T47D (cell line): Measurements from ENCODE around the gene CDC42EP4.
"Not testable (repeated sequence)": the region's sequence is repeated elsewhere in the genome, so short reads cannot be mapped to it uniquely, and the experiment has no call there.

ENCODE experiments used
- DNase-seq, 2 experiments: peaks; one replicate each; pipeline versions ENCODE4 v3.0.0 to v3.0.0-alpha.2; 2011 to 2012; ENCODE audit warnings: low read depth in 1 of 2, low spot score in 1 of 2
- JUND ChIP-seq: IDR thresholded peaks from 2 replicates; pipeline ENCODE4 v1.6.1; 2012; ENCODE audit warnings: low read depth
- in situ Hi-C: cut with HindIII; loops from 2 replicates; pipeline ENCODE4 v1.10.0; 2016; ENCODE audit warnings: low sequenced_read_pairs, low pct_unique_long_range_greater_than_20kb

Gene CDC42EP4

DNA sequence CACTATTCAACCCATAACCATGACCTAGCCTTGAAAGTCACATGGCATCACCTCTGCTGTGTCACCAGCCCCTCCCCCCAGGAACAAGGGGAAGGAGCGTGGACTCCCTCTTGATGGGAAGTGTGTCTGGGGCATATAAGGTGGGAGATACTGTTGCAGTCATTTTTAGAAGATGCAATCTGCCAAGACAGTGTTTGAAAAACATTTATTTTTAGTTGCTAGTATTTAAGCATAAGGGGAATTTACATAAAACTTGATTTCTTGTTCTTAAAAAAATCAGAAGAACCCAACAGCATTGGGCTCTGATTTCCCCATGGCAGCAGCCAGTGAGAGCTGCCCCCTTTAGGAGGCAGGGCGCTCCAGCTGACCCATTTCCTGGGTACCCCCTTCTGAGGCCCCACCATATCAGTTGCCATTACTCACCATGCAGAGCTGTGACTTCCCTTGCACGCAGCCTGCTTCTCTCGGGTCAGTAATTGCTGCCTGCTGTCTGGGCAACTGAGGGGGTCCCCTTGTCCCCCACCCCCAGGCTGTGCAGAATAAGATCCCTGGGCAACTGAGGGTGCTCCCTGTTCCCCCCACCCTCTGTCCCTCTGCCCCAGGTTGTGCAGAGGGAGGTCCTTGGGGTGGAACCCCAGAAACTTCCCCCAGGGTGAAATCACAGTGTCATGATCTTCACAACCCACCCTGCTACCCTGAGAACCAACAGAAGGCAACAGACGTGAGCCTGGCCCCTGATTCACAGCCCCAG, 11.8 kb upstream of the CDC42EP4 start:
- in situ Hi-C loops: no loop called here
- no peak for TF ChIP-seq JUND
- no peak for DNase-seq

DNA sequence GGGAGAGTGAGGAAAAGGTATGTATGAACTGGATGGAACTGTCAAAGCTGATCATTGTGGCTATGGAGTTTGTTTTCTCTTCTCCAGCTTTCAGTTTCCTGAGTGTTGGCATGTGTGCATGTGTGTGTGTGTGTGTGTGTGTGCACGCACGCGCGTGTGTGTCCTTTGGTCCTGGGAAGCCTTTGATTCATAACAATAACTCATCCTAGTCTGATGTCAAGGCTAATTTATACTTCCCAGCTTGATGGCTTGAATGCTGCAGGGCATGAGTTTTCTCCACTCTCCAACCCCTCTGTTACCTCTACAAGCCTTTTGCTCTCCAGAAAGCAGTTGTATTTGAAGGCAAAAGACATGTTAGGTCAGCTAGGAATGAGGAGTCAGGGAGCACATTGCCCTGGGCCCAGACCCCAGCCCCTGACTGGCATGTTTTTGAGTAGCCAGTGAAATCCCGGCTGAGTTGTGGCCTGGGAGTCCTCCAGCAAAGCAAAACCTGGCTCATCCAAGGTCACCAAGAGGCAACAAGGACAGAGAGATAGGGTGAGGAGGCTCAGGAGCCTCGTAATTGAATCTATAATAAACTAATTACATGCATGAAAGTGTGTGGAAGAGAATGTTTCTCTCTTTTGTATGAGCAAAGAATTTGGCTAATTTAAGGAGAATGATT, 8.9 kb upstream of the CDC42EP4 start:
- DNase-seq: no peak
- TF ChIP-seq JUND: no peak
- in situ Hi-C loops: no loop called here

DNA sequence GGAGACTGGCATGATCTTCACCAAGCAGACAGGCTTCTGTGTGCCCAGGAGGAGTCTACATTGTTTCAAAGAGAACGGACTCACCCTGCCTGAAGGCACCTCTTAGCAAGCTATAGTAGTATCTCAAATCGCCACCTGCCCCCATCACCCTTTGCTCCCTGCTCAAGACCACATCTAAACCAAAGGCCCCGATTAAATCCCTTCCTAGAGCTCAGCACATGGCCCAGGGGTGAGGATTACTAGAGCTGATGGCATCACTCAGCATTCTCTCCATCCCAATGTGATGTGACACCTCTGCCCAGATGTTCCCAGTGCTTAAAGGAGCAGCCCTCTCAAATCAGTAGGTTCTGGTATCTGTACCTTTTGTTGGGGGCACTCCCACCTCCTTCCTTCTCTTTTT, 8.0 kb upstream of the CDC42EP4 start:
- in situ Hi-C loops: no loop called here
- DNase-seq: no peak
- TF ChIP-seq JUND: no peak

DNA sequence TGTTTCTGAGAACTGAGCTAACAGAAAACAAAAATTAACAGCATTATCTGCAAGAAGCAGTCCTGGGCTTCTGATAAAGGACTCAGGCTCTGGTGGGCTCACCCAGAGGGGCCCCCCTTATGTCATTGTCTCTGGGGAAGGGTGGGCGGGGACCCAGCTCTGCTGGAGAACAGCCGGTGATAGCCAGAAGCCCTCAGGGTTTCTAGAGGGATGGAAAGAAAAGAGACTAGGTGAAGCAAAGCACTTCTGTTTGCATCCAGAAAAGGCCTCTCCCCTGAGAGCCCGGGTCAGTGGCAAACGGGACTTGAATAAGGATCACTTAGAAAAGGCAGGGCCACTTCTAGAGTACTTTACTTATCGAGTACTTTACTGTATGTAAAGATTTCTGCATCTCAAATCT, 7.0 kb upstream of the CDC42EP4 start:
- no peak for TF ChIP-seq JUND
- in situ Hi-C loops: no loop called here
- DNase-seq: no peak

DNA sequence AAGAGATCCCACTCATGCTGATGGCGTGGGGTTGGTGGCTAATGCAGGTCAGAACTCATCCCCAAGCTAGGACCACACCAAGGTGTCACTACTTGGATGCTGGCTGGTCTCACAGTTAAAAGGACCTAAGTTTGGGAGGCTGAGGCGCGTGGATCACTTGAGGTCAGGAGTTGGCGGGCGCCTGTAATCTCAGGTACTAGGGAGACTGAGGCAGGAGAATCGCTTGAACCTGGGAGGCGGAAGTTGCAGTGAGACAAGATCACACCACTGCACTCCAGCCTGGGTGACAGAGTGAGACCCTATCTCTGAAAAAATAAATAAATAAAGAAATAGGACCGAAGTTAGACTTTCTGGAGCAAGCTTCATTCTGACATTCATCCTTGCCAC, 6.6 kb upstream of the CDC42EP4 start:
- in situ Hi-C loops: no loop called here
- TF ChIP-seq JUND: no peak
- no peak for DNase-seq

DNA sequence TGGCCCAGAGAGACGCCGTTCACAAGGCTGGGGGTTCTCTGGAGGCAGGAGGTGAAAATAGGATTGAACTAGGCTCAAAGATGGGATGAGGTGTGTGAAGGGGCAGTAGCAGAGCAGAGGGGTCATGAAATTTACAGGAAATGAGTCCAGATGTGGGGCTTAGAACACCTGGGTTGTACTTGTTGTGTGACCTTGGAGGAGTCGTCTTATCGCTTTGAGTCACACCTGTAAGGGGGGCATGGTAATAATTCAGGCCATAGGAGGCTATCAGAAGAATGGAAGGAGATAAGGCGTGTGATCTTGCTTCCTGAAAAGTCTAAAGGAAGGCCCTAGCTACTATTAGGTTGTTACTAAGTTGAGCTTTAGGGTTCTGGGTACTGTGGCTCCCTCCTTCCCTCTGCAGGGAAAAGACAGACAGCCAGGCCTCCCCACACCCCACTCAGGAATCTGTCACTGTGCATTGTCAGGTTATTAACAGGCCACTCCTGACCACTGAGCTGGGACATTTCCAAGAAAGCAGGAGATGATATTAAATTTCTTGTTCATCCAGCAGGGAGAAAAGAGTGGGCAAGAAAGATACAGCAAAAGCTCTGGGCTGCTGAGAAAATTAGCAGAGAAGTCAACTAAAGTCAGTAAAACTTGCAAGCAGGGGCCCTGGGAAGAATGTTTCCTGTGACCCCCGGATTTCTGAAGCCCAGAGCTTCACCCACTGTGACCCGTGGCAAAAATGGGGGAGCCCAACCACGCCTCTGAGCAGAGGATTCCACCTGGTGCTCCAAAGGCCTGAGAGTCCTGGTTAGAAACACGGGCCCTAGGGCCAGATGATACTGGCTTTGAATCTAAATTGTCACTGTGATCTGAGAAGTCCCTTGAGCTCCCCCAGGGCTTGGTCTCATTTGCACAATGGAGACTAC, 6.0 kb upstream of the CDC42EP4 start:
- in situ Hi-C loops: no loop called here
- no peak for TF ChIP-seq JUND
- no peak for DNase-seq

DNA sequence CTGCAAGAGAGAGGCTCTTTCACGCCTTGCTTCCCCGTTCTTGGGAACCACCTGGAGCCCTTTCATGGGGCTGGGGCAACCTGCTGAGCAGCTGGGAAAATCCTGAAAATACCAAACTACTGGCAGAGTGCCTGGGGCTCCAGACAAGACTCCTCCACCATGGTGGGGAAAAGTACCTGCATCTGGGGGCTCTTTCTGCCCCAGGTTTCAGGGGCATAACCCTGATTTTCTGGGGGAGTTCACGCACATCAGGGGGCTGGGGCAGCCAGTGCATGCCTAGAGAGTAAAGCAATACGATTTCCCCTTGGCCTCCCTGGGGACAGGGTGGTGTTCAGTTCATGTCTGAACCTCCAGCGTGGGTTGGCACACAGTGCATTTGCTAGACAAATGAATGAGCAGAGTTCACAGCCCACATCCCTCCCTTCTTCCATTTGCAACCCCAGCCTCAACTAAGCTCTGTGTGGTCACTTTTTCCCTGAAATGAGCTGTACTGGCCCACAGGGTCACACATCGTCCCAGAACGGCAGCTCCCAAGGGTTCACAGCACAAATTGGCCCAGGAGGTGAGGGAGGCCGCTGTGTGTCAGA, 5.2 kb upstream of the CDC42EP4 start:
- no peak for DNase-seq
- TF ChIP-seq JUND: no peak
- in situ Hi-C loops: no loop called here

DNA sequence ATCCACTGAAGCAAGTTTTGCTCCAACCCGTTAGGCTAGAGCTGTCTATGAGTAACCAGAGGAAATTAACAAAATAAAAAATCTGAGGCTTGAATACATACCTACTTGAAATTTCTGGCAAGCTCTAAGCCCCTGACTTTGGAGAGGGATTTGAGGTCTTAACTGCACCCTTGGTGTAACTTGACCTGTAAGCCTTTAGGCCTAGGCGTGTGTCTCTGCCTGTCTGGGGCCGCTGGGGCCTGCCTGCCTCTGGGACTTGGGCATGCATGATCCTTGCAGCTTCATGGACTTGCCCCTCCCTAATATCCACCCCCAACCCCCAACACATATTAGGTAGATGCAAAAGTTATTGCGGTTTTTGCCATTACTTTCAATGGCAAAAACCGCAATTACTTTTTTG, 3.7 kb upstream of the CDC42EP4 start:
- no peak for DNase-seq
- in situ Hi-C loops: no loop called here
- no peak for TF ChIP-seq JUND

DNA sequence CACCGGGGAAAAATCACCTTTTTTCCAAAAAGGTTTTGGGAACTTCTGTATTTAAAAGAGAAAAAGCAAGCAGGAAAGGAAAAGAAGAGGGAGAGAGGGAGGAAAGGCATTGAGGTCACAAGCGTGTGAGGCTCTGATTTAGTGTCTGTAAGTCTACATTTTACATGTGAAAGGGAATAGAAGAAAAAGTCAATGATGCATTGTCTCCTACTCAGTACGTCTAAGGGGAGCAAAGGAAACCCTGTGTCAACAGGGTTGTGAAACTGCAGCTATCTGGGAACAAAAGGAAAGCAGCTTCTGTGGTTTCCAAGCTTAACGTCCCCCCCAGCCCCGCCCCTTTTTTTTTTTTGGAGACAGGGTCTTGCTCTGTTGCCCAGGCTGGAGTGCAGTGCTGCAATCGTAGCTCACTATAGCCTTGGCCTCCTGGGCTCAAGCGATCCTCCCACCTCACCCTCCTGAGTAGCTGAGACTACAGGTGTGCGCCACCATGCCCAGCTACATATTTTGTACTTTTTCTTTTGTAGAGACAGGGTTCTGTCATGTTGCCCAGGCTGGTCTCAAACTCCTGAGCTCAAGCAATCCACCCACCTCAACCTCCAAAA, 1.8 kb upstream of the CDC42EP4 start:
- in situ Hi-C loops: no loop called here
- TF ChIP-seq JUND: no peak
- no peak for DNase-seq

DNA sequence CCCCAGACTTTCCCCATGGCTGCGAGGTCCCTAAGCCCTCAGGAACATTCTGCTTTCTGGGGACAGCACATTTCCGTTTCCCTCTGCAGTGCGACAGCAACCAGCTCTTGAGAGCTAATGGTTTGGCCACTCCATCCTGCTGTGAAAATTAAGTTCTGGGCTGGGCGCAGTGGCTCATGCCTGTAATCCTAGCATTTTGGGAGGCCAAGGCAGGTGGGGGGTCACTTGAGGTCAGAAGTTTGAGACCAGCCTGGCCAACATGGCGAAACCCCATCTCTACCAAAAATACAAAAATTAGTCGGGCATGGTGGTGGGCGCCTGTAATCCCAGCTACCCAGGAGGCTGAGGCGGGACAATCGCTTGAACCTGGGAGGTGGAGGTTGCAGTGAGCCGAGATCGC, 1.1 kb upstream of the CDC42EP4 start:
- DNase-seq, in situ Hi-C loops: not testable (repeated sequence)

DNA sequence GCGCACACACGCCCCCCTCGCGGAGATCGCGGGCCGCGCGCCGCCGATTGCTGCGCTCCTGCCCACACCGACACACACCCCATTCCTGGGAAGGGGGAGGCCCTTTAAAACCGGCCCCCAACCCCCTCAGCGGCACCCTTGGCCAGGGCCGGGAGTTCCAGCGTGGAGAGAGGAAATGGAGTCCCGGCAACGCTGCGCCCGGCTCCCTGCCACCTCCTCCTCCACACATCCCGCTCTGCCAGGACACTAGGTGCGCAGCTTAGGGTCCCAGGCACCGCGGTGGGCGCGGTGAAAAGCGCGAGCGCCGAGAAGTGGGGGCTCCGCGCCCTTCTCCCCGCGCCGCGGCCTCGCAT, 397 bp downstream of the CDC42EP4 start:
- in situ Hi-C loops: no loop called here
- DNase-seq: no peak
- no peak for TF ChIP-seq JUND
